Transverse colon (tissue), 4 donors: Measurements from ENCODE around the gene MCM8. TPM values are rescaled to one million over a fixed set of nuclear protein-coding genes. Genes with fewer than 3 reads are reported as not detected.

Experiments
- DNase-seq: peaks from one replicate; pipeline ENCODE4 v3.0.0-alpha.2; 2019
- H3K27ac ChIP-seq, 4 donors: fragments of 200-600 bp; sonication (generic); 2 replicates each; pipeline ENCODE4 v1.5.1; 2016 to 2018; ENCODE audit warnings: inconsistent platforms in 4 of 4
- H3K27me3 ChIP-seq: fragments of 200-600 bp; sonication (generic); 2 replicates; pipeline ENCODE4 v1.5.1; 2017; ENCODE audit warnings: inconsistent platforms
- H3K36me3 ChIP-seq, 4 donors: fragments of 200-600 bp; sonication (generic); 2 replicates each; pipeline ENCODE4 v1.5.1; 2017 to 2019; ENCODE audit warnings: inconsistent platforms in 4 of 4
- H3K4me1 ChIP-seq, 4 donors: fragments of 200-600 bp; sonication (generic); 2 replicates each; pipeline ENCODE4 v1.5.1; 2017 to 2020; ENCODE audit warnings: inconsistent platforms in 4 of 4
- H3K4me3 ChIP-seq, 4 donors: fragments of 200-600 bp; sonication (generic); 1 replicate in 1 of 4; 2 replicates in 3 of 4; pipeline versions ENCODE4 v1.5.1 to v1.6.1; 2017 to 2019; ENCODE audit warnings: inconsistent platforms in 4 of 4
- H3K9me3 ChIP-seq, 2 donors: fragments of 200-600 bp; sonication (generic); 2 replicates each; pipeline ENCODE4 v1.5.1; 2017 to 2019; ENCODE audit warnings: inconsistent platforms in 2 of 2
- EP300 ChIP-seq: sonication (generic); formaldehyde crosslinking; IDR thresholded peaks from one replicate; pipeline ENCODE4 v1.6.1; 2017; ENCODE audit warnings: antibody characterized with exemption, low read depth
- POLR2A ChIP-seq: fragments of 450-650 bp; IDR thresholded peaks from one replicate; pipeline ENCODE4 v1.6.1; 2016; ENCODE audit warnings: antibody characterized with exemption, mild to moderate bottlenecking, moderate library complexity
- POLR2AphosphoS5 ChIP-seq, 3 donors: sonication (generic); formaldehyde crosslinking; IDR thresholded peaks; one replicate each; pipeline ENCODE4 v1.6.1; 2016; ENCODE audit warnings: antibody characterized with exemption in 3 of 3
- WGBS, 2 donors: methylation state at CpG; one replicate each; pipeline ENCODE4 v1.1.5; 2018; ENCODE audit warnings: low coverage in 1 of 2; 5-methylcytosine and 5-hydroxymethylcytosine counted together
- in situ Hi-C, 4 donors: fragments of 200-750 bp; cut with MboI; loops; one replicate each; pipeline versions ENCODE4 v1.15.0 to v1.15.1; 2017; ENCODE audit warnings: low sequenced_read_pairs in 3 of 4, low pct_ligation_motif_present in 1 of 4, low pct_unique_long_range_greater_than_20kb in 1 of 4
- intact Hi-C: fragments of 100-400 bp; cut with DNase I; formaldehyde crosslinking; loops from one replicate; pipeline ENCODE4 v1.15.1; 2023; ENCODE audit warnings: low total_unique reads
- total RNA-seq, 4 donors: library from RNA; depleted of rRNA; stranded (reverse); fragments of >200 nt; gene quantifications; one replicate each; pipeline ENCODE4 v1.1.0, GENCODE V29; 2016
- TF ChIP-seq, protein P1 (sequence below), 5 experiments: fragments of 200-600 bp in 3 of 5; fragments of 450-650 bp in 2 of 5; sonication (generic) in 3 of 5; IDR thresholded peaks; 1 replicate in 2 of 5; 2 replicates in 3 of 5; pipeline ENCODE4 v1.5.1; 2016 to 2017; ENCODE audit warnings: antibody characterized with exemption in 5 of 5, inconsistent platforms in 3 of 5, mild to moderate bottlenecking in 2 of 5, moderate library complexity in 1 of 5

Gene MCM8
- total RNA-seq, 4 donors from 2014 or later: 2.6 to 8.6 (median 4.7) TPM

- no peak overlapping the region for H3K4me3 ChIP-seq
- no peaks in the 10 kb centered on the region for H3K9me3 ChIP-seq
- WGBS, 2 donors: 80% methylated on average over 2 of the region's 2 CpGs; no CpG with 5 or more reads in 1 of the 2 donors
- no peak overlapping the region for H3K27ac ChIP-seq
- no peaks in the 10 kb centered on the region for H3K36me3 ChIP-seq
- no peaks in the 10 kb centered on the region for H3K27me3 ChIP-seq
- in situ Hi-C loops: no loop called here
- TF ChIP-seq POLR2AphosphoS5 (IDR thresholded peaks at IDR 0.05): no peak
- no peak for DNase-seq
- intact Hi-C loops: no loop called here
- H3K4me1 ChIP-seq: peaks cover 0 to 22% (median 4%) of the 10 kb centered on the region in 4 donors
Measured at GRCh38 chr20:5975778-5976177, 25.3 kb downstream of the MCM8 start.

DNA sequence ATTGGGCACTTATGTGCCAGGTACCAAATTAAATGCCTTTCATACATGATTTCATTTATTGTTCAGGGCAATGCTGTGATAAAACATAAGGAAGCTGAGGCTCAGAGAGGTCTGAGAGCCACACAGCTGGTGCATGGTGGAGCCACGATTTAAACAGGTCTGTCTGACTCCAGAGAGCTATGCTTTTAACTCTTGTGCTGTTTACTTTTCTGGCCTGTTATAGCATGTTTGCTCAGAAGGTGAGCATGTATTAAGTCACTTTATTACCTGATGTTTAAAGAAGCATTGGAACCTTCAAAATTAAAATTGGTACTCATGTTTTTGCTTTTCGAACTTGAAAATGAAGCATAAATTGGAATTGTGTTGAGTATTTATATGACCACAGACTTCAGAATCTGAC, 26.8 kb downstream of the MCM8 start:
- peaks cover 0 to 22% (median 4%) of the 10 kb centered on the region in 4 donors for H3K4me1 ChIP-seq
- no peaks in the 10 kb centered on the region for H3K9me3 ChIP-seq
- no peak overlapping the region for H3K4me3 ChIP-seq
- WGBS, 2 donors: 64 to 72% methylated on average over 1 to 2 of the region's 2 CpGs
- intact Hi-C loops (no loop called here), in situ Hi-C loops (no loop called here)
- no peak overlapping the region for H3K27ac ChIP-seq
- no peaks in the 10 kb centered on the region for H3K36me3 ChIP-seq
- H3K27me3 ChIP-seq: no peaks in the 10 kb centered on the region
- TF ChIP-seq, protein P1, sequence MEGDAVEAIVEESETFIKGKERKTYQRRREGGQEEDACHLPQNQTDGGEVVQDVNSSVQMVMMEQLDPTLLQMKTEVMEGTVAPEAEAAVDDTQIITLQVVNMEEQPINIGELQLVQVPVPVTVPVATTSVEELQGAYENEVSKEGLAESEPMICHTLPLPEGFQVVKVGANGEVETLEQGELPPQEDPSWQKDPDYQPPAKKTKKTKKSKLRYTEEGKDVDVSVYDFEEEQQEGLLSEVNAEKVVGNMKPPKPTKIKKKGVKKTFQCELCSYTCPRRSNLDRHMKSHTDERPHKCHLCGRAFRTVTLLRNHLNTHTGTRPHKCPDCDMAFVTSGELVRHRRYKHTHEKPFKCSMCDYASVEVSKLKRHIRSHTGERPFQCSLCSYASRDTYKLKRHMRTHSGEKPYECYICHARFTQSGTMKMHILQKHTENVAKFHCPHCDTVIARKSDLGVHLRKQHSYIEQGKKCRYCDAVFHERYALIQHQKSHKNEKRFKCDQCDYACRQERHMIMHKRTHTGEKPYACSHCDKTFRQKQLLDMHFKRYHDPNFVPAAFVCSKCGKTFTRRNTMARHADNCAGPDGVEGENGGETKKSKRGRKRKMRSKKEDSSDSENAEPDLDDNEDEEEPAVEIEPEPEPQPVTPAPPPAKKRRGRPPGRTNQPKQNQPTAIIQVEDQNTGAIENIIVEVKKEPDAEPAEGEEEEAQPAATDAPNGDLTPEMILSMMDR (IDR thresholded peaks at IDR 0.05): no peak
- no peak for TF ChIP-seq EP300
- no peak for DNase-seq

- no peak for DNase-seq
- Histone ChIP-seq H3K27me3 (no peaks in the 10 kb centered on the region), H3K27ac (no peak overlapping the region), H3K36me3 (no peaks in the 10 kb centered on the region), H3K9me3 (no peaks in the 10 kb centered on the region), H3K4me3 (no peak overlapping the region), H3K4me1 (peaks cover 0 to 22% (median 2%) of the 10 kb centered on the region in 4 donors)
- intact Hi-C loops (no loop called here), in situ Hi-C loops (no loop called here)
- 98 to 100% methylated on average over 1 of the region's 1 CpG for WGBS, 2 donors
- TF ChIP-seq, protein P1 (IDR thresholded peaks at IDR 0.05): no peak
- TF ChIP-seq POLR2AphosphoS5 (IDR thresholded peaks at IDR 0.05) (no peak), EP300 (no peak), POLR2A (no peak)
Measured at GRCh38 chr20:5977975-5978374, 27.5 kb downstream of the MCM8 start.

DNA sequence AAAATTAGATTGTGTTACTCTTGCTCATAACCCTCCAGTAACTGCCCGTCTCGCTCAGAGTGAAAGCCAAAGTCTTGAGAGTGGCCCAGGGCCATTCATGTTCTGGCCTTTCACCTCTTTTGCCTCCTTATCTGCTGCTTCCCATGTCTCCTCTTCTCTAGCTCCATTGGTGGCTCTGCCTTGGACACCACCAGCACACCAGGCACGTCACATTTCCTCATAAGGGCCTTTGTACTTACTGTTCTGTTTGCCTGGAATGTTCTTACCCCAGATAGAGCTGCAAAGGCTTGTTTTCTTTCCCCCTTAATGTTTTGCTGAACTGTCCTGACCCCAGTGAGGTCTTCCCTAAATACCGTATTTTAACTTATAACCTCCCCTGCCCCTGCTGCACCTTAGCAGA, 29.3 kb downstream of the MCM8 start:
- Histone ChIP-seq H3K27ac (no peak overlapping the region), H3K4me1 (peaks cover 0 to 16% (median 1%) of the 10 kb centered on the region in 4 donors), H3K9me3 (no peaks in the 10 kb centered on the region), H3K27me3 (no peaks in the 10 kb centered on the region), H3K4me3 (no peak overlapping the region), H3K36me3 (no peaks in the 10 kb centered on the region)
- in situ Hi-C loops: no loop called here
- intact Hi-C loops: no loop called here
- TF ChIP-seq, protein P1 (IDR thresholded peaks at IDR 0.05): no peak
- no peak for TF ChIP-seq POLR2AphosphoS5 (IDR thresholded peaks at IDR 0.05)
- TF ChIP-seq EP300: no peak
- no peak for TF ChIP-seq POLR2A
- DNase-seq: no peak
- WGBS, 2 donors: 95% methylated on average over 3 to 4 of the region's 4 CpGs
